CD4-positive, alpha-beta T cell (primary cell): ENCODE results near the gene CADM4. TPM values are rescaled to one million over a fixed set of nuclear protein-coding genes. Genes with fewer than 3 reads are reported as not detected.

Experiments used
- ATAC-seq: fragments of 200-7000 bp; cut with Tn5 transposase; one replicate; pipeline ENCODE4 v1.10.0; 2022; ENCODE audit warnings: mild to moderate bottlenecking; ENCODE audit not compliant: poor library complexity
- CTCF ChIA-PET: fragments of 350-600 bp; sonication (Branson Sonifier 250); formaldehyde crosslinking; loops from one replicate; lab custom pipeline; 2021; ENCODE audit warnings: antibody characterized with exemption, inconsistent platforms; lab: Charles Lee
- POLR2A ChIA-PET: fragments of 350-600 bp; sonication (Branson Sonifier 250); formaldehyde crosslinking; loops from one replicate; lab custom pipeline; 2021; ENCODE audit warnings: antibody characterized with exemption, inconsistent platforms; lab: Charles Lee
- DNase-seq, 14 experiments: peaks; one replicate each; pipeline ENCODE4 v3.0.0-alpha.2; 2013 to 2020; ENCODE audit warnings: mixed read lengths in 2 of 14
- H3K27ac ChIP-seq, 2 donors: one replicate each; pipeline versions ENCODE4 v1.5.1 to v1.7.0; 2013; ENCODE audit warnings: low read length in 2 of 2, low read depth in 1 of 2, mild to moderate bottlenecking in 1 of 2
- H3K27me3 ChIP-seq, 2 experiments: 1 replicate in 1 of 2; 2 replicates in 1 of 2; pipeline versions ENCODE4 v1.6.1 to v1.7.0; 2013; ENCODE audit warnings: low read length in 2 of 2, control low read depth in 1 of 2, mild to moderate bottlenecking in 1 of 2, moderate library complexity in 1 of 2; ENCODE audit not compliant: insufficient read depth in 2 of 2, control insufficient read depth in 1 of 2
- H3K36me3 ChIP-seq: one replicate; pipeline ENCODE4 v1.6.1; 2013; ENCODE audit warnings: low read length, control low read depth; ENCODE audit not compliant: insufficient read depth
- H3K4me1 ChIP-seq: one replicate; pipeline ENCODE4 v1.6.1; 2013; ENCODE audit warnings: low read length, control low read depth; ENCODE audit not compliant: insufficient read depth
- H3K4me3 ChIP-seq: one replicate; pipeline ENCODE4 v1.5.1; 2013; ENCODE audit warnings: mild to moderate bottlenecking, low read length, moderate library complexity
- H3K9me3 ChIP-seq, 2 experiments: 1 replicate in 1 of 2; 2 replicates in 1 of 2; pipeline versions ENCODE4 v1.6.1 to v1.7.0; 2013; ENCODE audit warnings: low read length in 2 of 2, mild to moderate bottlenecking in 2 of 2, control low read depth in 1 of 2, moderate library complexity in 1 of 2; ENCODE audit not compliant: control insufficient read depth in 1 of 2, insufficient read depth in 1 of 2
- H3K27ac Mint-ChIP-seq: one replicate; pipeline ENCODE4 v1.8.0; 2020; ENCODE audit warnings: mixed read lengths
- H3K27me3 Mint-ChIP-seq: one replicate; pipeline ENCODE4 v1.8.0; 2021; ENCODE audit warnings: mixed read lengths
- H3K36me3 Mint-ChIP-seq: one replicate; pipeline ENCODE4 v1.8.0; 2021; ENCODE audit warnings: low read depth, mixed read lengths
- H3K4me1 Mint-ChIP-seq: one replicate; pipeline ENCODE4 v1.8.0; 2021; ENCODE audit warnings: low read depth, mixed read lengths
- H3K4me3 Mint-ChIP-seq: one replicate; pipeline ENCODE4 v1.8.0; 2020; ENCODE audit warnings: mild to moderate bottlenecking, mixed read lengths
- H3K9me3 Mint-ChIP-seq: one replicate; pipeline ENCODE4 v1.8.0; 2020; ENCODE audit warnings: mixed read lengths
- intact Hi-C, 2 experiments: fragments of 100-400 bp; cut with DNase I in 1 of 2; cut with micrococcal nuclease in 1 of 2; formaldehyde crosslinking; loops; one replicate each; pipeline versions ENCODE4 v1.15.1 to v1.9.0; 2023 to 2025; cut with DNase I, micrococcal nuclease
- total RNA-seq, 174 experiments: library from RNA in 2 of 174; stranded (reverse) in 2 of 174; gene quantifications; one replicate each; pipeline ENCODE4 v1.2.3 and lab custom pipeline; 2021 to 2026
- TF ChIP-seq, protein P1 (sequence below): fragments of 200-600 bp; IDR thresholded peaks from one replicate; pipeline ENCODE4 v1.8.0; 2022; ENCODE audit warnings: antibody characterized with exemption, mild to moderate bottlenecking

CADM4 gene
- total RNA-seq, 2 experiments from 2014 or later = 0.28 to 0.36 TPM

DNA sequence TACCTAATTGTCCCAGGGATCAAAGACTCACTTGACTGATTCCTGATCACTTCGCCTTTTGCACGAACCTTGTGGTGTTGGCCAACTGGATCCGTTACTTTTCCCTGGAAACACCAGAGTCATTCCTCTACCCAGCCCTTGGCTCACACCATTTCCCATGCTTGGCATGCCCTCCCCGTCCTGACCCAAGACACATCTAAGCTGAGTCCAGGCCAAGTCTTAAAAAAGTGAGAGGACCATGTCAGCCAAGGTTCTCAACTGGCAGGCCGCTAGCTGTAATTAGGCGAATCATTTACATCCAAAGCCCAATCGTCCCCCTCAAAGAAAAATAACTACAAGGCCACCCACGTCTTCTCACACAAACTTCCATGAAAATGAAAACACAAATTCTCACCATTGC lies 18.8 kb upstream of the CADM4 start:
- Mint-ChIP-seq H3K4me1 (no peaks in the 10 kb centered on the region), H3K9me3 (peaks cover 10% of the 10 kb centered on the region), H3K27me3 (no peaks in the 10 kb centered on the region), H3K36me3 (peaks cover 54% of the 10 kb centered on the region), H3K4me3 (no peak overlapping the region), H3K27ac (no peak overlapping the region)
- Histone ChIP-seq H3K36me3 (peaks cover 16% of the 10 kb centered on the region), H3K4me1 (peaks cover under 1% of the 10 kb centered on the region), H3K27ac (no peak overlapping the region), H3K4me3 (no peak overlapping the region), H3K27me3 (no peaks in the 10 kb centered on the region), H3K9me3 (peaks cover 0 to 24% of the 10 kb centered on the region in 2 experiments)
- ChIA-PET CTCF (no interaction called here), POLR2A (interaction anchor here (1.6 kb wide), 1 partner anchor 10 kb away, joined by 6 read pairs; no protein-coding TSS in a partner anchor)
- ATAC-seq = no peak
- DNase-seq = no peak
- intact Hi-C loops = no loop called here
- TF ChIP-seq, protein P1, sequence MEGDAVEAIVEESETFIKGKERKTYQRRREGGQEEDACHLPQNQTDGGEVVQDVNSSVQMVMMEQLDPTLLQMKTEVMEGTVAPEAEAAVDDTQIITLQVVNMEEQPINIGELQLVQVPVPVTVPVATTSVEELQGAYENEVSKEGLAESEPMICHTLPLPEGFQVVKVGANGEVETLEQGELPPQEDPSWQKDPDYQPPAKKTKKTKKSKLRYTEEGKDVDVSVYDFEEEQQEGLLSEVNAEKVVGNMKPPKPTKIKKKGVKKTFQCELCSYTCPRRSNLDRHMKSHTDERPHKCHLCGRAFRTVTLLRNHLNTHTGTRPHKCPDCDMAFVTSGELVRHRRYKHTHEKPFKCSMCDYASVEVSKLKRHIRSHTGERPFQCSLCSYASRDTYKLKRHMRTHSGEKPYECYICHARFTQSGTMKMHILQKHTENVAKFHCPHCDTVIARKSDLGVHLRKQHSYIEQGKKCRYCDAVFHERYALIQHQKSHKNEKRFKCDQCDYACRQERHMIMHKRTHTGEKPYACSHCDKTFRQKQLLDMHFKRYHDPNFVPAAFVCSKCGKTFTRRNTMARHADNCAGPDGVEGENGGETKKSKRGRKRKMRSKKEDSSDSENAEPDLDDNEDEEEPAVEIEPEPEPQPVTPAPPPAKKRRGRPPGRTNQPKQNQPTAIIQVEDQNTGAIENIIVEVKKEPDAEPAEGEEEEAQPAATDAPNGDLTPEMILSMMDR = no peak

DNA sequence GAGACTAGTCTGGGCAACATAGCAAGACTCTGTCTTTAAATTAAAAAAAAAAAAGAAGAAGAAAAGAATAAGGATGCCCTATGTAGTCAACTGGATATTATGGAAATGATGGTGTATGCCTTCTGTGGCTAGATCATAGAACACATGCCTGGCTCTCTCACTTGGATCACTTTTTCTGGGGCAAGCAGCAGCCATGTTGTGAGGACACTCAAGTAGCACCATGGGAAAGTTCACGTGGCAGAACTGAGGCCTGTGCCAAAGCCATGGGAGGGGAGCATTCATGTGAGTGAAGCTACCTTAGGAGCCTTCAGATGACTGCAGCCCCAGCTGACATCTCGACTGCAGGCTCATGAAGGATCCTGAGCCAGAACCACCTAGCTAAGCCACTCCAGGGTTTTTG lies 18.4 kb upstream of the CADM4 start:
- intact Hi-C loops = no loop called here
- peaks cover 10% of the 10 kb centered on the region for H3K9me3 Mint-ChIP-seq
- no peaks in the 10 kb centered on the region for H3K27me3 ChIP-seq
- no peak for DNase-seq
- H3K36me3 Mint-ChIP-seq = peaks cover 59% of the 10 kb centered on the region
- no peak overlapping the region for H3K27ac Mint-ChIP-seq
- TF ChIP-seq, protein P1 = no peak
- H3K9me3 ChIP-seq = peaks cover 0 to 24% of the 10 kb centered on the region in 2 experiments
- no peak overlapping the region for H3K4me3 ChIP-seq
- no peak overlapping the region for H3K4me3 Mint-ChIP-seq
- POLR2A ChIA-PET = interaction anchor here (1.6 kb wide), 1 partner anchor 10 kb away, joined by 6 read pairs; no protein-coding TSS in a partner anchor
- CTCF ChIA-PET = no interaction called here
- no peak overlapping the region for H3K27ac ChIP-seq
- no peaks in the 10 kb centered on the region for H3K4me1 Mint-ChIP-seq
- no peaks in the 10 kb centered on the region for H3K27me3 Mint-ChIP-seq
- H3K36me3 ChIP-seq = peaks cover 16% of the 10 kb centered on the region
- no peak for ATAC-seq
- no peaks in the 10 kb centered on the region for H3K4me1 ChIP-seq

DNA sequence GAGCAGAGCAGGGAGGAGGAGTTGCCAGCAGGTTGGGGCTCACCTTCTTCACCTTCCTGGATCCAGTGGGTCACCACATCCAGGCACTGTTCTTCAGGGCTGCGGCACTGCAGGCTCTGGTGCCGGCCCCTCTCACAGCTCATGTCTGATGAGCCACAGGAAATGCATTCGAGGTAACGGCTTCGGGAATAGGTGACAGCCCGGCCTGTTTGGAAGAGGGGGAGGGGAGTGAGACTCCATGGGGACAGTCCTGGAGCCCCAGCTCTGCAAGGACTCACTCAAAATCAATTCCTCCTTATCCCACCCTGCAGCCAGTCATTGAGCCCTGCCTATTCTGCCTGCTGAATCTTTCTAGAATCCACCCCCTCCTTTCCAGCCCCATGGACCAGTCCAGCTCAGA lies 16.8 kb upstream of the CADM4 start:
- Mint-ChIP-seq H3K4me1 (no peaks in the 10 kb centered on the region), H3K36me3 (peaks cover 60% of the 10 kb centered on the region), H3K4me3 (no peak overlapping the region), H3K27ac (no peak overlapping the region), H3K27me3 (no peaks in the 10 kb centered on the region), H3K9me3 (peaks cover 10% of the 10 kb centered on the region)
- DNase-seq (no peak), ATAC-seq (no peak)
- no peaks in the 10 kb centered on the region for H3K27me3 ChIP-seq
- no peaks in the 10 kb centered on the region for H3K4me1 ChIP-seq
- intact Hi-C loops = no loop called here
- peaks cover 21% of the 10 kb centered on the region for H3K36me3 ChIP-seq
- no peak overlapping the region for H3K4me3 ChIP-seq
- TF ChIP-seq, protein P1 = no peak
- H3K9me3 ChIP-seq = peaks cover 0 to 24% of the 10 kb centered on the region in 2 experiments
- no peak overlapping the region for H3K27ac ChIP-seq
- POLR2A ChIA-PET = interaction anchor here (1.2 kb wide), 1 partner anchor 12 kb away, joined by 3 read pairs; no protein-coding TSS in a partner anchor
- CTCF ChIA-PET = no interaction called here
